HTERT RPE-1 (cell line): Measurements from ENCODE around the gene SLC35F5.
"Not testable (repeated sequence)": the region's sequence is repeated elsewhere in the genome, so short reads cannot be mapped to it uniquely, and the experiment has no call there.

Experiments
- in situ Hi-C: fragments of 300-500 bp; cut with MboI; formaldehyde crosslinking; loops from 4 replicates; pipeline ENCODE4 v1.14.3; 2020; ENCODE audit warnings: low sequenced_read_pairs

Gene SLC35F5

GRCh38 chr2:113757138-113757657 is 756 bp upstream of the SLC35F5 start:
- in situ Hi-C loops: no loop called here

- in situ Hi-C loops: no loop called here
These were observed 547 bp downstream of the SLC35F5 start for GRCh38 chr2:113755835-113756354.

GRCh38 chr2:113755035-113755834 is 1.2 kb downstream of the SLC35F5 start:
- in situ Hi-C loops: no loop called here

- in situ Hi-C loops: no loop called here
These were observed 2.3 kb downstream of the SLC35F5 start for GRCh38 chr2:113754160-113754559.

- in situ Hi-C loops: no loop called here
These were observed 6.1 kb downstream of the SLC35F5 start for GRCh38 chr2:113750385-113750784.

- in situ Hi-C loops: no loop called here
These were observed 15.4 kb downstream of the SLC35F5 start for GRCh38 chr2:113741091-113741490.

GRCh38 chr2:113739849-113740248 is 16.6 kb downstream of the SLC35F5 start:
- in situ Hi-C loops: no loop called here

- in situ Hi-C loops: no loop called here
These were observed 22.3 kb downstream of the SLC35F5 start for GRCh38 chr2:113734185-113734584.

- in situ Hi-C loops: no loop called here
These were observed 32.4 kb downstream of the SLC35F5 start for GRCh38 chr2:113724010-113724409.

GRCh38 chr2:113723411-113723810 is 33.0 kb downstream of the SLC35F5 start:
- in situ Hi-C loops: no loop called here

GRCh38 chr2:113720167-113720566 is 36.3 kb downstream of the SLC35F5 start:
- in situ Hi-C loops: no loop called here

GRCh38 chr2:113716291-113716690 is 40.2 kb downstream of the SLC35F5 start:
- in situ Hi-C loops: no loop called here

- in situ Hi-C loops: no loop called here
These were observed 43.5 kb downstream of the SLC35F5 start for GRCh38 chr2:113712941-113713340.

GRCh38 chr2:113711851-113712250 is 44.6 kb downstream of the SLC35F5 start:
- in situ Hi-C loops: no loop called here

GRCh38 chr2:113709022-113709421 is 47.4 kb downstream of the SLC35F5 start:
- in situ Hi-C loops: no loop called here

GRCh38 chr2:113707106-113707505 is 49.3 kb downstream of the SLC35F5 start:
- in situ Hi-C loops: no loop called here

GRCh38 chr2:113705982-113706523 is 50.4 kb downstream of the SLC35F5 start:
- in situ Hi-C loops: no loop called here

GRCh38 chr2:113704300-113704993 is 52.0 kb downstream of the SLC35F5 start:
- in situ Hi-C loops: not testable (repeated sequence)

GRCh38 chr2:113703386-113704299 is 52.8 kb downstream of the SLC35F5 start:
- in situ Hi-C loops: no loop called here

GRCh38 chr2:113700186-113700841 is 56.1 kb downstream of the SLC35F5 start:
- in situ Hi-C loops: no loop called here
